Midbrain (tissue), 1 donor: Measurements from ENCODE around the gene NR1I2.

Experiments used
- DNase-seq: peaks from one replicate; lab custom pipeline; 2025; lab: John Stamatoyannopoulos, UW

The NR1I2 gene

DNA sequence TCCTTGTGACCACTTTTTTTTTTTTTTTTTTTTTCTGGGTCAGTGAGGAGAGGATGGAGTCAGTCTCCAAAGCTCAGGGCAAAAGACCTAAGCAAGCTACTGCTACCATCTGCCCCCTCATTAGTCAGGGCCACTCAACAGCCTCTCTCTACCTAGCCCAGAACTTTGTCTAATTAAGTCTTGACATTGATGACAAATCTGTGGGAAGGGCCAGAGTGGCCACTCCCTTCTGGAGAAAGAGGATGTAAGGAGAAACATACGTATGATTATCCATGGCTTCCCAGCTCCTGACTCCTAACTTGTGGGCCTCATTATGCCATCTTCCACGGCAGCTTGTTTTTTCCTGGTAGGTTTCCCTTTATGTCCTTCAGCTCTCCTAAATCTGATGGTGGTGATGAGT, 37.9 kb downstream of the NR1I2 start:
- DNase-seq, result no peak

DNA sequence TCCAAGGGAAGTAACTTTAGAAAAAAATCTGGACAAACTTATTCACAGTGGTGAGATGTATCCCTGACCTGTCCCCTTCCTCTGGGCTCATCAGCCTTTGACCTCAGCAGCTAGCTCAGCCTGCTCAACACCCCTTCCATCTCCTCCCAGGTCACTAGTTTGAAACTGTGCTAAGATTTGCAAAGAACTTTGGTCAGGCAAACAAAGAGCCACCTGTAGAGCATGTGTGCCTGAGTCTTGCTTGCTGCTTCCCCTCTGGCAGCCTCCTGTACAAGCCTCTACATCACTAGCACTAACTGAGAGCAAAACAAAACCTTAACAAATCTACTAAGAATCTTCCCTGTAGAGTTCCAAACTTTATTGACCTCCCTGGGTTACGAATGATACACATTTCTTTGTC, 43.9 kb downstream of the NR1I2 start:
- no peak for DNase-seq

DNA sequence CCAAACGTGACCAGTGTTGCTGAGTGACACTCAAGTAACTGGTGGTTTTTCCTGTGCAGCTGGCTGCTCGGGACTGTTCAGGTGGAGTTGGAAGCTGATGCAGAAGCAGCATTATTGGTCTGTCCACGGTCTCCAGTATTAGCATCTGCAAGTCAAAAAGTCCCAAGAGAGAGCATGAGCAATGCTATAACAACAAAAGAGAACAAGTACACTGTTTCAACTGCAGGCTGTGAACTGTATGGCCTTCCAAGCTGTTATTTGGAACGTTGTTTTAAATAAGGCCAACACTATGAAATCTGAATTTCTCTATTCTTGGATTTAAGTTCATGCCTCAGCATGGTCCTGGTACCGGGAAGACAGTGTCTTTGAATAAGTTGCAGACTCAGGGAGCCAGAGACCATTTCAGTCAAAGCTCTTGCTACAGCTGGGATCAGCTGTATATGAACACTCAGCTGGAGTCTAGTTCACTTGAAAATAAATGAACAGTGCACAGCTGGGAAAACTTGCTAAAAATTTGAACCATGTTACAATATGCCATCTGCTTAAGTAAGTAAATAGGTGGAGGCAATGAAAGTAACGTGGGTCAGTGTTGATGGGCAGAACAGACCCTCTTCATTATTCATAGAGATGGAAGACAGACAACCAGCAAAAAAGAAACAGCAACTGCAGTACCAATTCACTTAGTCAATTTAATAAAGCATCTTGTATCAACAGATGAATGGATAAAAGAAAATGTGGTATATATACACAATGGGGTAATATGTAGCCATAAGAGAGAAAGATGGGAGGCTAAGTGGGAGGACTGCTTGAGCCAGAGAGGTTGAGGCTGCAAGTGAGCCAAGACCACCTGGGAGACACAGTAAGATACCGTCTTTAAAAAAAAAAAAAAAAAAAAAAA, 45.1 kb downstream of the NR1I2 start:
- DNase-seq, result no peak

DNA sequence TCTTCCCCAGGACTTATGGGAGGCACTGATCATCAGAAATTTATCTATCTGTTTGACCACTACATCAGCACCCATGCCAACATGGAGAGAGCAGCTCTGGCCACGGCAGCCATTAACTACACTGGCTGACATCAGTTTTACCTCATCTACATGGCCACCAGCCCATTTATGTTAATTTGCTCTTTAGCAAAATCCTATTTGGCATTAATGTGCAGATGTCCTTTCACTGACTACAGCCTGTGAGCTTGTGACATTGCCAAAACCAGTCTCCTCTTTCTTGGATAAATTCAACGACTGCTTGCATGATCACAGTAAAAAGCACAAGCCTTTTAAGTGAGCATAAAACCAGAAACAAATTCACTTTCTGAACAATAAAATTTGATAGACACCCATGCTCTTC, 47.5 kb downstream of the NR1I2 start:
- no peak for DNase-seq

DNA sequence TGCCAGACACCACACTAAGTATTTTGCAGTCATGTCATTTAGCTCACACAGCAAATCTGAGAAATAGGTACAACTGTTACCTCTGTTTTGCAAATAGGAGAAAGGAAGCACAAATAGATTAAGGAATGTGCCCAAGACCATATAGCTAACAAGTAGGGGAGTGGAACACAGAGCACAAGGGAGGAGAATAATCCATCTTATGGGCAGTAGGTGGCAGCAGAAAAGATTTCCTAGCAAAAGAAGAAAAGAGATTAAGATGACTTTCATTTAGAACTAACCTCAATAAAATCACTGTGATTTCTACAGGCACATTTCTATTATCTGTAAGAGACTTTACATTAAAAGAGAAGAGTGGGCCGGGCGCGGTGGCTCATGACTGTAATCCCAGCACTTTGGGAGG, 49.1 kb downstream of the NR1I2 start:
- DNase-seq, result no peak

DNA sequence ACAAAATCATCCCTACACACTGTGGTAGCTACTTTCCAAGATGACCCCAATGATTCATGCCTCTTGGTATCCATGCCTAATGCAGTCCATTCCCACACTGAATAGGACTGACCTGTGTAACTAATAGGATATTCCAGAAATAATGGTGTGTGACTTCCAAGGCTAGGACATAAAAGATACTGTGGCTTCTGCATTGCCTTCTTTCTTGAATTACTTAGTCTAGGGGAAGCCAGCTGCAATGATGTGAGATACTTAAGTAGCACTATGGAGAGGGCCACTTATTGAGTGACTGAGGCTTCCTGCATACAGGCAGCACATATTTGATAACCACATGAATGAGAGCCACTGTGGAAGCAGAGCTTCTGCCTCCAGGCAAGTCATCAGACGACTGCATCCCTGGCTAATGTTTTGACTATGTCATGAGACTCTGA, 50.1 kb downstream of the NR1I2 start:
- no peak for DNase-seq

DNA sequence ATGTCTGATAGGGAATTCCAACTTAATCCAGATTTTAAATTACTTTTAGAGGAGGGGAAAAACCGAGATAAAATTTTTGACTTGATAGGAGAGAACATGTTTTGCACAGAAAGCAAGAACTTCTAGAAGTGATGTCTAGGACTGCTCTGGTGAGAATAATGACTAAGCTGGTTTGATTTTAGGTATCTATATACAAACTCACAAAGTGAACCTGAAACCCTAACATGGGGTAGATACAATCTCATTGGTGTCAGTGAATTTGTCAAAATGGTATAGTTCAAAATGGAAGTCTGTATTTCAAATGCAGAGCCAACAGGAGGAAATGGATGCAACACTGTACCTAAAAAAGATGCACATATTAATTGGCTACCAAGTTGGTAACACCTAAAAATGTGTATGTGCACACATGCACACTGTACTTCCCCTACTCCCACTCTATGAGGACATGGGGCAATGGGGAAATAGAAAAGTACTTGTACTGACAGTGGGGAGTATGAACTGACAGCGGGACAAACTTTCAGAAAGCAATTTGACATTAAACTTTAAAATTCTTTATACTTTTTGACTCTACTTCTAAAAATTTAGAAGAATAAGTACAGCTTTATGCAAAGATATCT, 53.0 kb downstream of the NR1I2 start:
- no peak for DNase-seq

DNA sequence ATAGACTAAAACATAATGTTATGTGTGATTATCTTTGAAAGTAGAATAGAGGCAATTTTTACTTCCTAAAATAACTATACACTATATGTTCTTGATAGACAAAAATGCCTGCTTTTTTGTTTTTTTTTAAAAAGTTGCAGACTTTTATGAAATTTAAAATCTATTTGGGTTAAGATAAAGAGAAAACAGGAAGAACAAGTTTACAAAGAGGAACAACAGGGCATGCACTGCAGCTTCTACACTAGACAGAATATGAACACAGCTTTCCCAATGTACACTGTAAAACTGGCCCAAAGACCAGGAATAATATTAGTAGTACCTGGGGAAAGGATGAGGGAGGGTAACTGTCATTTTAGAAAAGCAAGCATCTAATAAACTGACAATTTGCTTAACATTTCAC, 53.7 kb downstream of the NR1I2 start:
- DNase-seq, result no peak

DNA sequence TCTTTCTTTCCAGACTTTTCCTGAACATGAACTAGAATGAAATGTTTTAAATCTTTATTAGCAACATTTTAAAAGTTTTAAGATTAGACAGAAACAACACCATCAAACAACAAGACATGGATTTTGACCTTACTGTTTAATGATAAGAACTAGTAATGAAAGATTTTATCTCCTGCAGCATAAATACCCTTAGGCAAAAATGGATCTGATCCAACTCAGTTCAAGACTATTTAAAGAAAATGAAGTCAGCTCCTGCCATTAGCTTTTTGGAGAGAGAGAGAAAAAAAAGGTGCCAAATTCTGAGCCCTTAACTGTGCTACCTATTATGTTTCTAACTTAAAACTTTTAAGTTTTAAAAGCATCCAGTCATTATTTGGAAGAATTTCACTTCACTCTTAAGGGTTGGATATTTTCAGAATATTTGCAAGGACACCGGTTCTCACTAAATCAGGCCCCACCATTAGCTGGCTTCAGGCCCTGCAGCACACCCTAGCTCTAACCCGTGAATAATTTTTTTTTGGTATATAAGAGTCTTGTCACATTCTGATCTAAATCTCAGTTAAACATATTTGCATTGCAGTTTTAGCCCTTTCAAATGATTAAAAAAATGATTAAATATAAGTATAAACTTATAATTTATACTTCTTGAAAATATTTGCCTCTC, 60.0 kb downstream of the NR1I2 start:
- DNase-seq, result no peak

DNA sequence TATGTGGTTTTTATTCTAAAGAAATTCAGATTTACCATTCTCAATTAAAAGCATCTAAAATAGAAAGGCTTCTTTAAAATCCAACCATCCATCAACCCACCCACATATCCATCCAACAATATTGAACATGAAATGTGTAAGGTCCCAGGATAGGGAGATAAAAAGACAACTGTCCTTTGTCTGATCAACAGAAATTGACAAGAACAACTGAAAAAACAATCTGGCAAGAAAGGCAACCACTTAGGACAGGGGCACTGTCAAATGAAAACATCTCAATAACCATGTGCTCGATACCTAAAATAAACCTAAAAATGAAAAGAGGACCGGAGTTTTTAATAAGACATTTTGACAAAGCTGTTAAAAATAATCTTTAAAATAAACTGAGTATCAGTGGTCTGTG, 67.2 kb downstream of the NR1I2 start:
- DNase-seq, result no peak

DNA sequence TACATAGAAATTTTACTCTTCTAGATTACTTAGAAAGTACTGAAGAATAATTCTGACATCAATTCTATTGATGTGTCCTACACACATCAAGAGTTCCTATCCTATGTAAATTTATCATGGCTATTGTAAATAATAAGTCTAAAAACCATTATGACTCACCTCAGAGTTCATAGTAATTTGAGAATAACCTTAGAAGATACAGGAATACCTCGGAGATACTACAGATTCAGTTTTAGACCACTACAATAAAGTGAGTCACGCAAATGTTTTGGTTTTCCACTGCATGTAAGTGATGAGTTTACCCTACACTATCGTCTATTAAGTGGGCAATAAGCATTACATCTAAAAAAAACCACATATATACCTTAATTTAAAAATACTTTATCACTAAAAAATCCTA, 74.8 kb downstream of the NR1I2 start:
- no peak for DNase-seq

DNA sequence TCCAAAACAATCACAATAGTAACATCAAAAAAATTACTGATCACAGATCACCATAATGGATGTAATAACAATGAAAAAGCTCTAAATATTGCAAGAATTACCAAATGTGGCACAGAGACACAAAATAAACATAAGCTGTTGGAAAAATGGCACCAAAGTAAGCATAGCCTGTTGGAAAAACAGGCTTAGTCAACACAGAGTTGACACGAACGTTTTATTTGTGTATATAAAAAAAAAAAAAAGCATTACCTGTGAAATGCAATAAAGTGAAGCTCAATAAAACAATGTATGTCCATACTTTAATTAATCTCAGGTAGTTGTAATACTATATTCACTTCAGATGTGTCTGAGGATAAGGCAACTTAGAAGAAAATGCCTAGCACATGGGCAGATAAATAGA, 77.1 kb downstream of the NR1I2 start:
- DNase-seq, result no peak

DNA sequence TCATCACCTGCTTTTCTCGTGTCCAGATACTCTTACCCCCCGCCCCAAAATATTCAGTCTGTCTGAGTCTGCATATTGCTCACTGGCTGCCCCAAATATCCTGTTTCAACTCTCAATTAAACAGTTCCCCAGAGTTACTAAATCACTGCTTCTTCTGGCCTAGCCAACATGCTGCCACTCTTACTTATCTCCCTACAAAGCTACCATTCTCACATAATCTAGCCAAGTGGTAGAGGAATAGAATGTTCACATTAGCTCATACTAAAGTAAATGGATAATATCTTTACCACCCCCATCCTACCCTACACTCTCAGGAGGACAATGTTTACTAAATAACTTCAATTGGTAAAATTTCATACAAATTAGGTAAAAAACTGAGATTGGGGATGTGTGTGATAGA, 77.8 kb downstream of the NR1I2 start:
- no peak for DNase-seq

DNA sequence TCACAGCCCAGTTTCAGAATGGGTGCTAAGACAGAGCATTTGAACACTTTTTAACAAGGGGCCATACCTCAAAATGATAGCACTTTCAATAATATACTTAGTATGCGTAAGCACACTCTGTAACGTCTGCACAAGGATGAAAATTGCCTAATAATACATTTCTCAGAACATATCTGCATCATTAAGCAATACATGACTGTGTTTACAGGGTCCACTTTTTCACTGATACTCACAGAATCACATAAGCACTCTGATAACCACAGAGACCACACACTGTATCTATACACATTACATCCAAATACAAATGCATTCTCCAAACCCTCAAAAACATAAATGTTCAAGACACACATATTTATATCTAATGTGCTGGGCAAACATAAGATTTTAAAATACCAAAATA, 79.8 kb downstream of the NR1I2 start:
- no peak for DNase-seq

DNA sequence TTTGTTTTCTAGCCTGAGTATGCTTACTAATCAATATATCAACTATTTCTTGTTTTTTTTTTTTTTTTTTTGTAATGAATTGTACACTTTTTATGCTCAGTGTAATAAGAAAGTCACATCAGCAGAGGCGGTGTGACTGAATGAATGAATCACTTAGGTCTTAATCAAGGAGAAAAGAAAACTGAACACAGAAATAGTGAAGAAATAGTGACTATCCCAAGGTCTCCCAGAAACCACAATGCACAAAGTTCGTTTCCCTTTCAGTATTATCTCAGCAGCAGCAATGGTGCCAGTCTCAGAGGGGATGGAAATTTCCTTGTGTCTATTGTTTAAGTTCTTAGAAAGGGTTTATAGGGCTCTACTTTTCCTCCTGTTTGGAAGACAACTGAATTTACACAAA, 80.7 kb downstream of the NR1I2 start:
- no peak for DNase-seq

DNA sequence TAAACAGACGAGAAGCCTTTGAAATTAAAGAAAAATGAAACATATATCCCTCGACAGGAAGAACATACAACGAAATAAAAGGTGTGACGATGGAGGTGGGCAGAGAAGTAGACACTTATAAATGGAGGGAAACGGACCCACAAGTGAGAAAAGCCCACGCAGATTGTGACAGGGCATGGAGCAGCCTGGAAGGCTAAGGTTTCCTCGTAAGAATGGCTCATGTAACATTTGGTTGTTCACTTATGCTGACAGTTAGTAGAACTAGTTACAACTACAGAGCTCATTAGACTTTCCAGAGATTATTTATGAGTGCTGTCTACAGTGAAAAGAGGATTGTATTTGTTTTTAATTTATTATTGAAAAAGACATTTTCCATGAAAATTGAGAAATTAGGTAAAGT, 82.6 kb downstream of the NR1I2 start:
- no peak for DNase-seq
